ENCODE measurements around the gene UPF3A. TPM values are rescaled to one million over a fixed set of nuclear protein-coding genes. Genes with fewer than 3 reads are reported as not detected.
A peak's percentile ranks its signal among the peaks of the same experiment; 100 is the strongest.

The UPF3A gene
- total and polyA plus RNA-seq, 2 experiments from 2014 or later = 25.3 to 50.8 TPM

- DNase-seq = peak; percentile 48
- Histone ChIP-seq H4K20me1 (ENCODE audit: insufficient read depth) (no peaks in the 10 kb centered on the region), H3K9ac (no peak overlapping the region), H3K27ac (no peak overlapping the region), H2AFZ (no peak overlapping the region), H3K4me2 (ENCODE audit: unreplicated experiment) (no peak overlapping the region), H3K79me2 (ENCODE audit: insufficient read depth) (peaks cover 89% of the 10 kb centered on the region), H3K36me3 (ENCODE audit: low read depth) (peaks cover 34% of the 10 kb centered on the region), H3F3A (ENCODE audit: insufficient read depth) (peaks cover 17% of the 10 kb centered on the region), H3K9me3 (ENCODE audit: low read depth) (no peaks in the 10 kb centered on the region), H3K4me3 (no peak overlapping the region), H3K4me1 (ENCODE audit: insufficient read depth) (peaks cover 23% of the 10 kb centered on the region), H3K9me2 (ENCODE audit: insufficient read depth) (no peaks in the 10 kb centered on the region), H3K27me3 (replicated peaks; ENCODE audit: insufficient read depth) (no peaks in the 10 kb centered on the region)
- in situ Hi-C loops (cut with MboI) = no loop called here
- no peak for TF ChIP-seq EZH2phosphoT487 (IDR thresholded peaks at IDR 0.05; ENCODE audit: insufficient read depth, low read depth)
- no peak for TF ChIP-seq EZH2 (IDR thresholded peaks at IDR 0.05; ENCODE audit: insufficient read depth, poor library complexity, severe bottlenecking)
- 82 to 87% methylated on average over 8 of the region's 8 CpGs for whole genome bisulfite sequencing, 2 experiments (ENCODE audit: low coverage in 1 of 2, low lambda C conversion rate in 2 of 2, missing lambda C conversion rate in 2 of 2)
These were observed 5.4 kb downstream of the UPF3A start for GRCh38 chr13:114286808-114287207.

- Histone ChIP-seq H3K27ac (no peak overlapping the region), H4K20me1 (ENCODE audit: insufficient read depth) (no peaks in the 10 kb centered on the region), H3K79me2 (ENCODE audit: insufficient read depth) (peaks cover 80% of the 10 kb centered on the region), H3K9me3 (ENCODE audit: low read depth) (no peaks in the 10 kb centered on the region), H3K36me3 (ENCODE audit: low read depth) (peaks cover 39% of the 10 kb centered on the region), H3F3A (ENCODE audit: insufficient read depth) (peaks cover 25% of the 10 kb centered on the region; the same call in 1 of the 2 replicates), H3K4me1 (ENCODE audit: insufficient read depth) (peaks cover 19% of the 10 kb centered on the region), H3K27me3 (replicated peaks; ENCODE audit: insufficient read depth) (no peaks in the 10 kb centered on the region), H3K4me2 (ENCODE audit: unreplicated experiment) (no peak overlapping the region), H3K9ac (no peak overlapping the region), H2AFZ (no peak overlapping the region), H3K9me2 (ENCODE audit: insufficient read depth) (no peaks in the 10 kb centered on the region), H3K4me3 (no peak overlapping the region)
- DNase-seq = no peak
- in situ Hi-C loops (cut with MboI) = no loop called here
- WGBS, 2 experiments (ENCODE audit: low coverage in 1 of 2, low lambda C conversion rate in 2 of 2, missing lambda C conversion rate in 2 of 2) = 85 to 91% methylated on average over 8 of the region's 8 CpGs
- TF ChIP-seq EZH2 (IDR thresholded peaks at IDR 0.05; ENCODE audit: insufficient read depth, poor library complexity, severe bottlenecking) (no peak), EZH2phosphoT487 (IDR thresholded peaks at IDR 0.05; ENCODE audit: insufficient read depth, low read depth) (no peak)
These were observed 6.8 kb downstream of the UPF3A start for GRCh38 chr13:114288157-114288591.

- H3K27me3 ChIP-seq (replicated peaks; ENCODE audit: insufficient read depth) = no peaks in the 10 kb centered on the region
- H3K27ac ChIP-seq = no peak overlapping the region
- peaks cover 52% of the 10 kb centered on the region for H3F3A ChIP-seq (ENCODE audit: insufficient read depth)
- no peak overlapping the region for H3K4me2 ChIP-seq (ENCODE audit: unreplicated experiment)
- H2AFZ ChIP-seq = no peak overlapping the region
- peaks cover 52% of the 10 kb centered on the region for H3K79me2 ChIP-seq (ENCODE audit: insufficient read depth)
- H3K9me2 ChIP-seq (ENCODE audit: insufficient read depth) = no peaks in the 10 kb centered on the region
- peaks cover 27% of the 10 kb centered on the region for H3K36me3 ChIP-seq (ENCODE audit: low read depth)
- no peaks in the 10 kb centered on the region for H4K20me1 ChIP-seq (ENCODE audit: insufficient read depth)
- 94 to 96% methylated on average over 10 of the region's 10 CpGs for WGBS, 2 experiments (ENCODE audit: low coverage in 1 of 2, low lambda C conversion rate in 2 of 2, missing lambda C conversion rate in 2 of 2)
- TF ChIP-seq EZH2phosphoT487 (IDR thresholded peaks at IDR 0.05; ENCODE audit: insufficient read depth, low read depth) = no peak
- no peak for TF ChIP-seq EZH2 (IDR thresholded peaks at IDR 0.05; ENCODE audit: insufficient read depth, poor library complexity, severe bottlenecking)
- DNase-seq = no peak
- no peak overlapping the region for H3K4me3 ChIP-seq
- H3K9ac ChIP-seq = no peak overlapping the region
- H3K9me3 ChIP-seq (ENCODE audit: low read depth) = no peaks in the 10 kb centered on the region
- peaks cover 23% of the 10 kb centered on the region for H3K4me1 ChIP-seq (ENCODE audit: insufficient read depth)
- in situ Hi-C loops (cut with MboI) = no loop called here
These were observed 15.0 kb downstream of the UPF3A start for GRCh38 chr13:114296448-114296847.

GRCh38 chr13:114296902-114297301 is 15.5 kb downstream of the UPF3A start:
- Histone ChIP-seq H3K9me3 (ENCODE audit: low read depth) (no peaks in the 10 kb centered on the region), H3K27me3 (replicated peaks; ENCODE audit: insufficient read depth) (no peaks in the 10 kb centered on the region), H3K79me2 (ENCODE audit: insufficient read depth) (peaks cover 52% of the 10 kb centered on the region), H2AFZ (no peak overlapping the region), H3K9me2 (ENCODE audit: insufficient read depth) (no peaks in the 10 kb centered on the region), H3K27ac (no peak overlapping the region), H3K4me3 (no peak overlapping the region), H4K20me1 (ENCODE audit: insufficient read depth) (no peaks in the 10 kb centered on the region), H3K36me3 (ENCODE audit: low read depth) (peaks cover 23% of the 10 kb centered on the region), H3K4me2 (ENCODE audit: unreplicated experiment) (no peak overlapping the region), H3K4me1 (ENCODE audit: insufficient read depth) (peaks cover 23% of the 10 kb centered on the region), H3F3A (ENCODE audit: insufficient read depth) (peaks cover 48% of the 10 kb centered on the region), H3K9ac (no peak overlapping the region)
- WGBS, 2 experiments (ENCODE audit: low coverage in 1 of 2, low lambda C conversion rate in 2 of 2, missing lambda C conversion rate in 2 of 2) = 95 to 96% methylated on average over 5 of the region's 5 CpGs
- in situ Hi-C loops (cut with MboI) = no loop called here
- no peak for DNase-seq
- TF ChIP-seq EZH2phosphoT487 (IDR thresholded peaks at IDR 0.05; ENCODE audit: insufficient read depth, low read depth) = no peak
- no peak for TF ChIP-seq EZH2 (IDR thresholded peaks at IDR 0.05; ENCODE audit: insufficient read depth, poor library complexity, severe bottlenecking)

- WGBS, 2 experiments (ENCODE audit: low coverage in 1 of 2, low lambda C conversion rate in 2 of 2, missing lambda C conversion rate in 2 of 2) = 83 to 85% methylated on average over 12 of the region's 12 CpGs
- H3K4me1 ChIP-seq (ENCODE audit: insufficient read depth) = peaks cover 17% of the 10 kb centered on the region
- H2AFZ ChIP-seq = no peak overlapping the region
- no peaks in the 10 kb centered on the region for H3K9me2 ChIP-seq (ENCODE audit: insufficient read depth)
- peaks cover 28% of the 10 kb centered on the region for H3F3A ChIP-seq (ENCODE audit: insufficient read depth)
- no peak overlapping the region for H3K4me2 ChIP-seq (ENCODE audit: unreplicated experiment)
- in situ Hi-C loops (cut with MboI) = no loop called here
- no peaks in the 10 kb centered on the region for H3K27me3 ChIP-seq (replicated peaks; ENCODE audit: insufficient read depth)
- DNase-seq = no peak
- no peak overlapping the region for H3K27ac ChIP-seq
- H3K4me3 ChIP-seq = no peak overlapping the region
- no peaks in the 10 kb centered on the region for H4K20me1 ChIP-seq (ENCODE audit: insufficient read depth)
- H3K79me2 ChIP-seq (ENCODE audit: insufficient read depth) = peaks cover 51% of the 10 kb centered on the region
- H3K36me3 ChIP-seq (ENCODE audit: low read depth) = peaks cover 26% of the 10 kb centered on the region
- no peaks in the 10 kb centered on the region for H3K9me3 ChIP-seq (ENCODE audit: low read depth)
- TF ChIP-seq EZH2phosphoT487 (IDR thresholded peaks at IDR 0.05; ENCODE audit: insufficient read depth, low read depth) (no peak), EZH2 (IDR thresholded peaks at IDR 0.05; ENCODE audit: insufficient read depth, poor library complexity, severe bottlenecking) (no peak)
- H3K9ac ChIP-seq = no peak overlapping the region
These were observed 17.5 kb downstream of the UPF3A start for GRCh38 chr13:114298866-114299265.
